K562 (cell line): ENCODE measurements around the gene RBPMS2. TPM values are rescaled to one million over a fixed set of nuclear protein-coding genes. Genes with fewer than 3 reads are reported as not detected.

ENCODE experiments used
- ATF7 ChIP-seq: fragments of 450-650 bp; IDR thresholded peaks from 2 replicates; pipeline ENCODE4 v1.7.1; 2014; ENCODE audit warnings: mild to moderate bottlenecking, moderate library complexity
- E2F5 ChIP-seq: sonication (generic); formaldehyde crosslinking; IDR thresholded peaks from 2 replicates; pipeline ENCODE4 v1.8.0; 2022; ENCODE audit warnings: mild to moderate bottlenecking, missing genetic modification reagents
- HNRNPH1 ChIP-seq: fragments of 200-400 bp; formaldehyde crosslinking; optimal IDR thresholded peaks from 2 replicates; pipeline ENCODE3; 2017; ENCODE audit warnings: low read depth, mild to moderate bottlenecking, low read length, moderate library complexity
- ILF3 ChIP-seq: fragments of 450-650 bp; IDR thresholded peaks from 2 replicates; pipeline ENCODE4 v1.6.1; 2018; ENCODE audit warnings: antibody characterized with exemption, mild to moderate bottlenecking, moderate library complexity, borderline replicate concordance
- KDM5B ChIP-seq: fragments of 200-600 bp; sonication (generic); IDR thresholded peaks from 2 replicates; pipeline ENCODE4 v1.6.1; 2012; ENCODE audit warnings: low read depth, mild to moderate bottlenecking, moderate library complexity, low read length, control low read depth, inconsistent platforms; ENCODE audit not compliant: insufficient replicate concordance
- MNT ChIP-seq, 2 experiments: fragments of 450-650 bp; conservative IDR thresholded peaks; 2 replicates each; pipeline ENCODE4 v1.6.1; 2017; ENCODE audit warnings: mild to moderate bottlenecking in 2 of 2, moderate library complexity in 2 of 2
- POLR2H ChIP-seq: IDR thresholded peaks from 2 replicates; pipeline ENCODE4 v1.6.1; 2016; ENCODE audit warnings: missing genetic modification characterization, low read depth, mild to moderate bottlenecking, control low read depth, missing compliant biosample characterization, moderate library complexity
- THRAP3 ChIP-seq: fragments of 450-650 bp; IDR thresholded peaks from 2 replicates; pipeline ENCODE4 v1.6.1; 2016; ENCODE audit warnings: mild to moderate bottlenecking, inconsistent platforms, borderline replicate concordance
- UBTF ChIP-seq, 2 experiments: IDR thresholded peaks; 2 replicates each; pipeline ENCODE4 v1.6.1; 2012; ENCODE audit warnings: improper control_type of control experiment in 2 of 2, low read depth in 2 of 2, low read length in 2 of 2, borderline replicate concordance in 1 of 2
- YY1 ChIP-seq, 3 experiments: IDR thresholded peaks; 2 replicates each; pipeline ENCODE4 v1.6.1; 2011; ENCODE audit warnings: low read length in 2 of 3, mild to moderate bottlenecking in 2 of 3, moderate library complexity in 2 of 3, borderline replicate concordance in 1 of 3, control low read depth in 1 of 3, low read depth in 1 of 3; ENCODE audit not compliant: insufficient read depth in 3 of 3, insufficient replicate concordance in 2 of 3, control insufficient read depth in 1 of 3, insufficient read length in 1 of 3; ENCODE audit errors: extremely low read depth in 1 of 3
- ZC3H11A ChIP-seq: IDR thresholded peaks from 2 replicates; pipeline ENCODE4 v1.6.1; 2012; ENCODE audit warnings: low read depth, low read length, improper control_type of control experiment
- ZNF696 ChIP-seq: fragments of 250-450 bp; sonication (Bioruptor Pico); conservative IDR thresholded peaks from 2 replicates; pipeline ENCODE4 v1.4.0; 2020; ENCODE audit warnings: mild to moderate bottlenecking, moderate library complexity
- polyA plus RNA-seq, 8 experiments: library from polyadenylated mRNA; depleted of rRNA in 4 of 8; stranded (reverse) in 5 of 8; unstranded in 3 of 8; fragments of >200 nt; fragmentation: Nextera tagmentation in 2 of 8; fragmentation: Illumina TruSeq in 1 of 8; extraction: Ambion mirVana in 2 of 8; extraction: Trizol in 1 of 8; gene quantifications; 2 replicates each; pipeline versions ENCODE4 v1.2.1 to v1.2.3, GENCODE V29; 2011 to 2014; ENCODE audit warnings: inconsistent platforms in 1 of 8, missing spikeins in 1 of 8
- total RNA-seq, 7 experiments: library from RNA; depleted of rRNA in 6 of 7; stranded (reverse); fragments of >200 nt in 6 of 7; fragmentation: Illumina TruSeq in 2 of 7; extraction: Trizol in 2 of 7; gene quantifications; 2 replicates each; pipeline versions ENCODE4 v1.2.1 to v1.2.3, GENCODE V29; 2011 to 2021; ENCODE audit warnings: low replicate concordance in 1 of 7
- TF ChIP-seq, protein P1 (sequence below): fragments of 450-650 bp; formaldehyde crosslinking; IDR thresholded peaks from 2 replicates; pipeline ENCODE4 v1.4.0; 2020; ENCODE audit warnings: mild to moderate bottlenecking
- TF ChIP-seq, protein P2 (sequence below): fragments of 450-650 bp; IDR thresholded peaks from 2 replicates; pipeline ENCODE4 v1.6.1; 2018; ENCODE audit not compliant: partially characterized antibody

Gene RBPMS2
- total and polyA plus RNA-seq, 9 of the 15 experiments (the other 6 are each of a cell fraction or from before 2014, with no cell fraction given) = 0.11 to 2.6 (median 0.37) TPM; not detected in 1

GRCh38 chr15:64702816-64703631 lies 72.4 kb downstream of the RBPMS2 start (continued):
- TF ChIP-seq MNT (conservative IDR thresholded peaks at IDR 0.05) (peak in 1 of 2 experiments; percentile 26; a peak in 1 of 4 replicates), ATF7 (peak; percentile 13; the same call in 1 of the 2 replicates), ZC3H11A (0 out of 2 replicates have a peak, but pooled peaks have one; percentile 7), YY1 (IDR thresholded peaks at IDR 0.05; ENCODE audit: borderline replicate concordance in 1 of 3, control insufficient read depth in 1 of 3, extremely low read depth in 1 of 3, insufficient read depth in 3 of 3, insufficient read length in 1 of 3, insufficient replicate concordance in 2 of 3, low read depth in 1 of 3, low read length in 2 of 3) (peak in 1 of 3 experiments; percentile 44), ILF3 (no peak), THRAP3 (no peak), UBTF (IDR thresholded peaks at IDR 0.05; ENCODE audit: borderline replicate concordance in 1 of 2, low read depth in 2 of 2, low read length in 2 of 2) (no peak), POLR2H (peak; percentile 49), ZNF696 (CRISPR knock-in tag) (no peak), E2F5 (CRISPR knock-in tag) (no peak), KDM5B (peak; percentile 75), HNRNPH1 (no peak)
- TF ChIP-seq, protein P1, sequence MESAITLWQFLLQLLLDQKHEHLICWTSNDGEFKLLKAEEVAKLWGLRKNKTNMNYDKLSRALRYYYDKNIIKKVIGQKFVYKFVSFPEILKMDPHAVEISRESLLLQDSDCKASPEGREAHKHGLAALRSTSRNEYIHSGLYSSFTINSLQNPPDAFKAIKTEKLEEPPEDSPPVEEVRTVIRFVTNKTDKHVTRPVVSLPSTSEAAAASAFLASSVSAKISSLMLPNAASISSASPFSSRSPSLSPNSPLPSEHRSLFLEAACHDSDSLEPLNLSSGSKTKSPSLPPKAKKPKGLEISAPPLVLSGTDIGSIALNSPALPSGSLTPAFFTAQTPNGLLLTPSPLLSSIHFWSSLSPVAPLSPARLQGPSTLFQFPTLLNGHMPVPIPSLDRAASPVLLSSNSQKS (CRISPR knock-in tag) = no peak
- TF ChIP-seq, protein P2, sequence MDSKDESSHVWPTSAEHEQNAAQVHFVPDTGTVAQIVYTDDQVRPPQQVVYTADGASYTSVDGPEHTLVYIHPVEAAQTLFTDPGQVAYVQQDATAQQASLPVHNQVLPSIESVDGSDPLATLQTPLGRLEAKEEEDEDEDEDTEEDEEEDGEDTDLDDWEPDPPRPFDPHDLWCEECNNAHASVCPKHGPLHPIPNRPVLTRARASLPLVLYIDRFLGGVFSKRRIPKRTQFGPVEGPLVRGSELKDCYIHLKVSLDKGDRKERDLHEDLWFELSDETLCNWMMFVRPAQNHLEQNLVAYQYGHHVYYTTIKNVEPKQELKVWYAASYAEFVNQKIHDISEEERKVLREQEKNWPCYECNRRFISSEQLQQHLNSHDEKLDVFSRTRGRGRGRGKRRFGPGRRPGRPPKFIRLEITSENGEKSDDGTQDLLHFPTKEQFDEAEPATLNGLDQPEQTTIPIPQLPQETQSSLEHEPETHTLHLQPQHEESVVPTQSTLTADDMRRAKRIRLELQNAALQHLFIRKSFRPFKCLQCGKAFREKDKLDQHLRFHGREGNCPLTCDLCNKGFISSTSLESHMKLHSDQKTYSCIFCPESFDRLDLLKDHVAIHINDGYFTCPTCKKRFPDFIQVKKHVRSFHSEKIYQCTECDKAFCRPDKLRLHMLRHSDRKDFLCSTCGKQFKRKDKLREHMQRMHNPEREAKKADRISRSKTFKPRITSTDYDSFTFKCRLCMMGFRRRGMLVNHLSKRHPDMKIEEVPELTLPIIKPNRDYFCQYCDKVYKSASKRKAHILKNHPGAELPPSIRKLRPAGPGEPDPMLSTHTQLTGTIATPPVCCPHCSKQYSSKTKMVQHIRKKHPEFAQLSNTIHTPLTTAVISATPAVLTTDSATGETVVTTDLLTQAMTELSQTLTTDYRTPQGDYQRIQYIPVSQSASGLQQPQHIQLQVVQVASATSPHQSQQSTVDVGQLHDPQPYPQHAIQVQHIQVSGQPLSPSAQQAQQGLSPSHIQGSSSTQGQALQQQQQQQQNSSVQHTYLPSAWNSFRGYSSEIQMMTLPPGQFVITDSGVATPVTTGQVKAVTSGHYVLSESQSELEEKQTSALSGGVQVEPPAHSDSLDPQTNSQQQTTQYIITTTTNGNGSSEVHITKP = peak; percentile 29
